Aorta (tissue), 5 donors: ENCODE data around the gene MDM2. TPM values are rescaled to one million over a fixed set of nuclear protein-coding genes. Genes with fewer than 3 reads are reported as not detected.

Experiments
- ATAC-seq: fragments of 200-7000 bp; cut with Tn5 transposase; one replicate; pipeline ENCODE4 v1.9.1; 2022; ENCODE audit warnings: moderate library complexity; ENCODE audit not compliant: low FRiP score
- DNase-seq, 2 donors: peaks; one replicate each; pipeline ENCODE4 v3.0.0-alpha.2; 2020
- H3K27ac ChIP-seq, 2 donors: one replicate each; pipeline ENCODE4 v1.5.1; 2013; ENCODE audit warnings: low read length in 2 of 2, mild to moderate bottlenecking in 2 of 2, moderate library complexity in 2 of 2, control low read depth in 1 of 2, inconsistent platforms in 1 of 2, low read depth in 1 of 2
- H3K27me3 ChIP-seq, 2 donors: one replicate each; pipeline ENCODE4 v1.6.1; 2013; ENCODE audit warnings: control low read depth in 1 of 2, low read length in 1 of 2, mild to moderate bottlenecking in 1 of 2, moderate library complexity in 1 of 2; ENCODE audit not compliant: insufficient read depth in 2 of 2, control insufficient read depth in 1 of 2
- H3K36me3 ChIP-seq, 2 donors: one replicate each; pipeline ENCODE4 v1.6.1; 2013; ENCODE audit warnings: control low read depth in 1 of 2, low read length in 1 of 2, mild to moderate bottlenecking in 1 of 2; ENCODE audit not compliant: insufficient read depth in 2 of 2, control insufficient read depth in 1 of 2
- H3K4me1 ChIP-seq, 2 donors: one replicate each; pipeline ENCODE4 v1.6.1; 2013; ENCODE audit warnings: low read length in 2 of 2, control low read depth in 1 of 2, mild to moderate bottlenecking in 1 of 2, moderate library complexity in 1 of 2; ENCODE audit not compliant: insufficient read depth in 2 of 2, control insufficient read depth in 1 of 2
- H3K4me3 ChIP-seq, 2 donors: one replicate each; pipeline ENCODE4 v1.5.1; 2013; ENCODE audit warnings: low read length in 2 of 2, control low read depth in 1 of 2, mild to moderate bottlenecking in 1 of 2
- H3K9me3 ChIP-seq: one replicate; pipeline ENCODE4 v1.6.1; 2013; ENCODE audit warnings: mild to moderate bottlenecking, low read length; ENCODE audit not compliant: control insufficient read depth
- WGBS, 2 donors: extraction: QIAGEN DNeasy Blood & Tissue Kit; methylation state at CpG; one replicate each; pipeline ENCODE4 v1.1.7; 2013; 5-methylcytosine and 5-hydroxymethylcytosine counted together
- intact Hi-C, 2 donors: fragments of 100-400 bp; cut with DNase I; formaldehyde crosslinking; loops; one replicate each; pipeline versions ENCODE4 v1.14.2 to v1.15.0; 2022
- polyA plus RNA-seq, 2 donors: library from polyadenylated mRNA; stranded (reverse); fragments of 200-250 nt; gene quantifications; one replicate each; pipeline ENCODE4 v1.2.3, GENCODE V29; 2013
- total RNA-seq, 2 donors: library from RNA; stranded (reverse); fragmentation: NEBNext Ultra II Directional; extraction: Animal tissue kit (Norgen Biotek cat#: 25700); gene quantifications; one replicate each; pipeline ENCODE4 v1.2.1, GENCODE V29; 2021
- donor health status: healthy with polysubstance abuse.
- donor health status: Bipolar disorder and iron deficiency.
- donor health status: DM: no; HTN: no; CAD: no.
- donor health status: DM: no; HTN: no; CAD: no.
- donor health status: DM: yes; HTN: yes; CAD: no.

Gene MDM2
- total and polyA plus RNA-seq, 4 donors: 21.4 to 121 (median 70.8) TPM

GRCh38 chr12:68767191-68767590 is 40.8 kb upstream of the MDM2 start:
- Histone ChIP-seq H3K9me3 (no peaks in the 10 kb centered on the region), H3K27me3 (no peaks in the 10 kb centered on the region), H3K36me3 (peaks cover 0 to 2% of the 10 kb centered on the region in 2 donors), H3K4me3 (no peak overlapping the region), H3K27ac (no peak overlapping the region), H3K4me1 (no peaks in the 10 kb centered on the region)
- DNase-seq: no peak
- no peak for ATAC-seq
- WGBS, 2 donors: 93 to 94% methylated on average over 7 of the region's 7 CpGs
- intact Hi-C loops: no loop called here

- 64 to 77% methylated on average over 4 of the region's 4 CpGs for WGBS, 2 donors
- intact Hi-C loops: no loop called here
Observed at GRCh38 chr12:68768431-68768939, 39.5 kb upstream of the MDM2 start.

GRCh38 chr12:68769941-68770340 is 38.0 kb upstream of the MDM2 start:
- DNase-seq (no peak), ATAC-seq (no peak)
- no peaks in the 10 kb centered on the region for H3K4me1 ChIP-seq
- H3K27me3 ChIP-seq: no peaks in the 10 kb centered on the region
- intact Hi-C loops: no loop called here
- no peak overlapping the region for H3K4me3 ChIP-seq
- H3K27ac ChIP-seq: no peak overlapping the region
- no peaks in the 10 kb centered on the region for H3K9me3 ChIP-seq
- no peaks in the 10 kb centered on the region for H3K36me3 ChIP-seq
- 92 to 97% methylated on average over 1 of the region's 1 CpG for WGBS, 2 donors

More at GRCh38 chr12:68768431-68768939, 39.5 kb upstream of the MDM2 start:
- Histone ChIP-seq H3K27me3 (no peaks in the 10 kb centered on the region), H3K27ac (no peak overlapping the region), H3K4me1 (no peaks in the 10 kb centered on the region), H3K9me3 (no peaks in the 10 kb centered on the region), H3K36me3 (peaks cover 0 to 2% of the 10 kb centered on the region in 2 donors), H3K4me3 (no peak overlapping the region)
- no peak for ATAC-seq
- no peak for DNase-seq

- no peak overlapping the region for H3K4me3 ChIP-seq
- no peaks in the 10 kb centered on the region for H3K36me3 ChIP-seq
- H3K27ac ChIP-seq: no peak overlapping the region
- WGBS, 2 donors: 92 to 93% methylated on average over 5 of the region's 5 CpGs
- H3K9me3 ChIP-seq: no peaks in the 10 kb centered on the region
- no peak for DNase-seq
- H3K27me3 ChIP-seq: no peaks in the 10 kb centered on the region
- intact Hi-C loops: no loop called here
- no peak for ATAC-seq
- no peaks in the 10 kb centered on the region for H3K4me1 ChIP-seq
Observed at GRCh38 chr12:68771223-68771925, 36.6 kb upstream of the MDM2 start.

GRCh38 chr12:68772714-68773113 is 35.3 kb upstream of the MDM2 start:
- no peak for DNase-seq
- 78 to 79% methylated on average over 8 of the region's 8 CpGs for WGBS, 2 donors
- Histone ChIP-seq H3K4me1 (no peaks in the 10 kb centered on the region), H3K36me3 (peaks cover 0 to 2% of the 10 kb centered on the region in 2 donors), H3K27ac (no peak overlapping the region), H3K27me3 (no peaks in the 10 kb centered on the region), H3K9me3 (no peaks in the 10 kb centered on the region), H3K4me3 (no peak overlapping the region)
- intact Hi-C loops: no loop called here
- ATAC-seq: no peak

- peaks cover 0 to 2% of the 10 kb centered on the region in 2 donors for H3K36me3 ChIP-seq
- ATAC-seq: no peak
Observed at GRCh38 chr12:68773582-68773981, 34.4 kb upstream of the MDM2 start.

GRCh38 chr12:68775121-68775630 is 32.8 kb upstream of the MDM2 start:
- no peak overlapping the region for H3K4me3 ChIP-seq
- DNase-seq: no peak
- no peak overlapping the region for H3K27ac ChIP-seq
- WGBS, 2 donors: 92 to 93% methylated on average over 7 of the region's 7 CpGs
- peaks cover 0 to 2% of the 10 kb centered on the region in 2 donors for H3K36me3 ChIP-seq
- no peaks in the 10 kb centered on the region for H3K27me3 ChIP-seq
- H3K9me3 ChIP-seq: no peaks in the 10 kb centered on the region
- no peaks in the 10 kb centered on the region for H3K4me1 ChIP-seq
- ATAC-seq: no peak
- intact Hi-C loops: no loop called here

More at GRCh38 chr12:68773582-68773981, 34.4 kb upstream of the MDM2 start:
- intact Hi-C loops: no loop called here
- no peak overlapping the region for H3K27ac ChIP-seq
- H3K4me3 ChIP-seq: no peak overlapping the region
- no peak for DNase-seq
- H3K9me3 ChIP-seq: no peaks in the 10 kb centered on the region
- H3K27me3 ChIP-seq: no peaks in the 10 kb centered on the region
- no peaks in the 10 kb centered on the region for H3K4me1 ChIP-seq
- WGBS, 2 donors: 84 to 89% methylated on average over 5 of the region's 5 CpGs

- DNase-seq (no peak), ATAC-seq (no peak)
- no peaks in the 10 kb centered on the region for H3K27me3 ChIP-seq
- H3K9me3 ChIP-seq: no peaks in the 10 kb centered on the region
- intact Hi-C loops: no loop called here
- WGBS, 2 donors: 74 to 82% methylated on average over 5 of the region's 5 CpGs
- no peak overlapping the region for H3K27ac ChIP-seq
- H3K4me3 ChIP-seq: no peak overlapping the region
- H3K4me1 ChIP-seq: no peaks in the 10 kb centered on the region
- peaks cover 0 to 2% of the 10 kb centered on the region in 2 donors for H3K36me3 ChIP-seq
Observed at GRCh38 chr12:68776976-68777610, 30.9 kb upstream of the MDM2 start.

- ATAC-seq (no peak), DNase-seq (no peak)
- no peak overlapping the region for H3K27ac ChIP-seq
- H3K27me3 ChIP-seq: no peaks in the 10 kb centered on the region
- H3K4me1 ChIP-seq: no peaks in the 10 kb centered on the region
- intact Hi-C loops: no loop called here
- no peaks in the 10 kb centered on the region for H3K9me3 ChIP-seq
- H3K4me3 ChIP-seq: no peak overlapping the region
- peaks cover 0 to 2% of the 10 kb centered on the region in 2 donors for H3K36me3 ChIP-seq
Observed at GRCh38 chr12:68779280-68779679, 28.7 kb upstream of the MDM2 start.
